Gastroesophageal sphincter (tissue), 3 donors: ENCODE results near the gene CXCL1.

Source experiments
- CTCF ChIP-seq, 4 experiments: fragments of 200-600 bp in 2 of 4; fragments of 450-650 bp in 2 of 4; sonication (generic) in 1 of 4; IDR thresholded peaks; one replicate each; pipeline ENCODE4 v1.5.1; 2017 to 2019; ENCODE audit warnings: antibody characterized with exemption in 4 of 4, mild to moderate bottlenecking in 2 of 4, moderate library complexity in 2 of 4
- EP300 ChIP-seq: sonication (generic); formaldehyde crosslinking; IDR thresholded peaks from one replicate; pipeline ENCODE4 v1.6.1; 2017; ENCODE audit warnings: antibody characterized with exemption, mild to moderate bottlenecking
- POLR2A ChIP-seq, 2 donors: fragments of 450-650 bp; IDR thresholded peaks; one replicate each; pipeline ENCODE4 v1.6.1; 2017; ENCODE audit warnings: antibody characterized with exemption in 2 of 2, mild to moderate bottlenecking in 2 of 2, moderate library complexity in 1 of 2
- POLR2AphosphoS5 ChIP-seq: sonication (generic); formaldehyde crosslinking; IDR thresholded peaks from one replicate; pipeline ENCODE4 v1.6.1; 2017; ENCODE audit warnings: antibody characterized with exemption

DNA sequence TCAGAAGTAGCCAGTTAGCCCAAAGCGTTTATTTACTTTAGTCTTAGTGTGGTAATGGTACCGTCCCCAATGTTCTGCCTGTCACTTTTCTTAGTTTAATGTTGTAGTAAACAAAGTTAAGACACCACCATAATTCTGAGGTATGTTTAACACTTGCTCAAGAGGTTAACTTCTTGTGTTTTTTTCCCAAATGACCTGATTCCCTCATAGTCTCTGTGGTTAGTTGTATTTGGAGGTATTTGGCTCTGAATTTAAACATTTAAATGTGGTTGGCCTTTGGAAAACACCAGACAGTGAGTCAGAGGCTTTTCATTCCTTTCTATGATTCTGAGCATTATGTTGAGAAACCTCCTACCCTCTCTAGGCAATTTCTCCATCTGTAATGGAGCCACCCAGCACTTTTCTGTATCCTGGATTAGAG is 47.9 kb downstream of the CXCL1 start:
- TF ChIP-seq CTCF (IDR thresholded peaks at IDR 0.05), result no peak
- TF ChIP-seq POLR2AphosphoS5, result no peak
- no peak for TF ChIP-seq POLR2A (IDR thresholded peaks at IDR 0.05)
- no peak for TF ChIP-seq EP300
